A673 (cell line): ENCODE measurements around the gene RPE65. TPM values are rescaled to one million over a fixed set of nuclear protein-coding genes. Genes with fewer than 3 reads are reported as not detected.

Experiments used
- BruUV-seq: library from RNA; stranded (reverse); fragments of 400-500 nt; replicated peaks from 2 replicates; lab custom pipeline; 2021; lab: Mats Ljungman, UMichigan
- CTCF ChIA-PET: fragments of 300-600 bp; sonication (Branson Sonifier 250); formaldehyde crosslinking; loops from one replicate; lab custom pipeline; 2022; ENCODE audit warnings: antibody characterized with exemption; lab: Charles Lee
- POLR2A ChIA-PET: fragments of 300-600 bp; sonication (Branson Sonifier 250); formaldehyde crosslinking; loops from one replicate; lab custom pipeline; 2022; ENCODE audit warnings: antibody characterized with exemption; ENCODE audit not compliant: low non-redundant PET; lab: Charles Lee
- DNase-seq: peaks from one replicate; pipeline ENCODE4 v3.0.0-alpha.2; 2015; ENCODE audit warnings: low spot score
- H3K27ac ChIP-seq: fragments of 200-600 bp; sonication (generic); 2 replicates; pipeline ENCODE4 v1.5.1; 2016; ENCODE audit warnings: mixed run types, low read depth, mild to moderate bottlenecking, mixed read lengths, antibody characterized with exemption, low read length; ENCODE audit not compliant: poor library complexity, severe bottlenecking
- H3K27me3 ChIP-seq: fragments of 200-600 bp; sonication (generic); replicated peaks from 2 replicates; pipeline ENCODE4 v1.6.1; 2017; ENCODE audit warnings: mixed run types, low read depth, mild to moderate bottlenecking, mixed read lengths, antibody characterized with exemption, low read length; ENCODE audit not compliant: insufficient read depth, poor library complexity
- H3K36me3 ChIP-seq: fragments of 200-600 bp; sonication (generic); 2 replicates; pipeline ENCODE4 v1.6.1; 2016; ENCODE audit warnings: mixed run types, mild to moderate bottlenecking, mixed read lengths, antibody characterized with exemption, low read length; ENCODE audit not compliant: insufficient read depth, poor library complexity, severe bottlenecking
- H3K4me1 ChIP-seq: fragments of 200-600 bp; sonication (generic); 2 replicates; pipeline ENCODE4 v1.6.1; 2017; ENCODE audit warnings: mixed run types, mild to moderate bottlenecking, mixed read lengths, antibody characterized with exemption, low read length; ENCODE audit not compliant: insufficient read depth, poor library complexity, severe bottlenecking
- H3K4me3 ChIP-seq: fragments of 200-600 bp; sonication (generic); 2 replicates; pipeline ENCODE4 v1.5.1; 2016; ENCODE audit warnings: low read depth, mixed run types, mild to moderate bottlenecking, mixed read lengths, low read length; ENCODE audit not compliant: poor library complexity, severe bottlenecking
- H3K9me3 ChIP-seq: fragments of 200-600 bp; sonication (generic); 2 replicates; pipeline ENCODE4 v1.6.1; 2016; ENCODE audit warnings: mixed run types, low read depth, mild to moderate bottlenecking, mixed read lengths, antibody characterized with exemption, low read length; ENCODE audit not compliant: poor library complexity, severe bottlenecking
- EZH2 ChIP-seq: fragments of 200-600 bp; sonication (generic); IDR thresholded peaks from 2 replicates; pipeline ENCODE4 v1.6.1; 2017; ENCODE audit warnings: borderline replicate concordance, low read depth, mild to moderate bottlenecking, mixed read lengths, antibody characterized with exemption, low read length; ENCODE audit not compliant: poor library complexity, severe bottlenecking
- intact Hi-C: fragments of 100-400 bp; cut with micrococcal nuclease; formaldehyde crosslinking; loops from one replicate; pipeline ENCODE4 v1.10.0; 2022; ENCODE audit not compliant: unreplicated experiment
- total RNA-seq: library from RNA; stranded (reverse); gene quantifications from 2 replicates; pipeline ENCODE4 v1.2.3, GENCODE V29; 2021
- TF ChIP-seq, protein P1 (sequence below): fragments of 300-800, 200-600 bp; sonication (generic); conservative IDR thresholded peaks from 2 replicates; pipeline ENCODE4 v1.5.1; 2017; ENCODE audit warnings: low read depth, mild to moderate bottlenecking, antibody characterized with exemption, low read length, moderate library complexity, mixed read lengths

RPE65 gene
- total RNA-seq, 1 experiment from 2014 or later = not detected

DNA sequence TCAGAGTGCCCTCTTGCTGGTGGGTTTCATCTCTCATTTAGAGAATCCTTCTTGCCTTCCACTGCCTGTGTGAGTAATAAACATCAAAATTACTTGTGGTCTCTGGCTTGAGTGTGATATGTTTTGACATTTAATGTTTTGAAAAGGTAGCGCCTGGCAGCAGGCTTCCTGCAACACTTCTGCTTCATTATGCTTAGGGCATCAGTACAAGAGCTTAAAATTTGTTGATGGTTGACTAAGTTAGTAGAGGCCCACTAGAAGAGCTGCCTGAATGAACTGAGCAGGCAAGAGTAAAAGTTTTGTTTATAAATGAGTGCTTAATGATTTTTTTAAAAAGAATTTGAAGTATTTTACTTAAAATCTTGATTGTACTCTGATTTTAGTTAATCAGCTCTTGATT is 6.4 kb upstream of the RPE65 start:
- POLR2A ChIA-PET = no interaction called here
- no peak for DNase-seq
- no peaks in the 10 kb centered on the region for H3K36me3 ChIP-seq
- BruUV-seq = no TSS peak
- H3K27me3 ChIP-seq = no peaks in the 10 kb centered on the region
- H3K9me3 ChIP-seq = no peaks in the 10 kb centered on the region
- TF ChIP-seq, protein P1, sequence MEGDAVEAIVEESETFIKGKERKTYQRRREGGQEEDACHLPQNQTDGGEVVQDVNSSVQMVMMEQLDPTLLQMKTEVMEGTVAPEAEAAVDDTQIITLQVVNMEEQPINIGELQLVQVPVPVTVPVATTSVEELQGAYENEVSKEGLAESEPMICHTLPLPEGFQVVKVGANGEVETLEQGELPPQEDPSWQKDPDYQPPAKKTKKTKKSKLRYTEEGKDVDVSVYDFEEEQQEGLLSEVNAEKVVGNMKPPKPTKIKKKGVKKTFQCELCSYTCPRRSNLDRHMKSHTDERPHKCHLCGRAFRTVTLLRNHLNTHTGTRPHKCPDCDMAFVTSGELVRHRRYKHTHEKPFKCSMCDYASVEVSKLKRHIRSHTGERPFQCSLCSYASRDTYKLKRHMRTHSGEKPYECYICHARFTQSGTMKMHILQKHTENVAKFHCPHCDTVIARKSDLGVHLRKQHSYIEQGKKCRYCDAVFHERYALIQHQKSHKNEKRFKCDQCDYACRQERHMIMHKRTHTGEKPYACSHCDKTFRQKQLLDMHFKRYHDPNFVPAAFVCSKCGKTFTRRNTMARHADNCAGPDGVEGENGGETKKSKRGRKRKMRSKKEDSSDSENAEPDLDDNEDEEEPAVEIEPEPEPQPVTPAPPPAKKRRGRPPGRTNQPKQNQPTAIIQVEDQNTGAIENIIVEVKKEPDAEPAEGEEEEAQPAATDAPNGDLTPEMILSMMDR = no peak
- TF ChIP-seq EZH2 = no peak
- CTCF ChIA-PET = no interaction called here
- no peak overlapping the region for H3K4me3 ChIP-seq
- H3K4me1 ChIP-seq = no peaks in the 10 kb centered on the region
- intact Hi-C loops = no loop called here
- no peak overlapping the region for H3K27ac ChIP-seq

DNA sequence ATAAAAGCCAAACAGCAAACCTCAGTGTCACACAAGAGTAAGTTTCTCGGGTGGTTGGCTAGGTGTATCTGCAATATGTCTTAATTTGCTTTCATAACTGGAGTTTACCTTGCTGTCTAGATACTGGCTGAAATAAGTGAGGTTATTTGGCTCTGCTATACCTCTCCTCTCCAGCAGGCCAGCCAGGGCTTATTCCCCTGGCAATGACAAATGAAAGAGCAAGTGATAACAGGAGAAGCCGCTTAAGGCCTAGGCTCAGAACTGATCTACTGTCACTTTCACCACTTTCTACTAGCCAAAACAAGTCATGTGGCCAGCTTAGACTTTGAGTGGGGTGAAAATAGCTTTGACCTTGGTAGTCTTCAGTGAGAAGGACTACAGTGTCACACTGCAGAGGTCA is 4.8 kb upstream of the RPE65 start:
- Histone ChIP-seq H3K9me3 (no peaks in the 10 kb centered on the region), H3K4me1 (peaks cover 5% of the 10 kb centered on the region), H3K27ac (no peak overlapping the region), H3K27me3 (no peaks in the 10 kb centered on the region), H3K36me3 (no peaks in the 10 kb centered on the region), H3K4me3 (no peak overlapping the region)
- no peak for TF ChIP-seq EZH2
- TF ChIP-seq, protein P1 = no peak
- CTCF ChIA-PET = no interaction called here
- BruUV-seq = no TSS peak
- intact Hi-C loops = no loop called here
- POLR2A ChIA-PET = no interaction called here
- DNase-seq = no peak

DNA sequence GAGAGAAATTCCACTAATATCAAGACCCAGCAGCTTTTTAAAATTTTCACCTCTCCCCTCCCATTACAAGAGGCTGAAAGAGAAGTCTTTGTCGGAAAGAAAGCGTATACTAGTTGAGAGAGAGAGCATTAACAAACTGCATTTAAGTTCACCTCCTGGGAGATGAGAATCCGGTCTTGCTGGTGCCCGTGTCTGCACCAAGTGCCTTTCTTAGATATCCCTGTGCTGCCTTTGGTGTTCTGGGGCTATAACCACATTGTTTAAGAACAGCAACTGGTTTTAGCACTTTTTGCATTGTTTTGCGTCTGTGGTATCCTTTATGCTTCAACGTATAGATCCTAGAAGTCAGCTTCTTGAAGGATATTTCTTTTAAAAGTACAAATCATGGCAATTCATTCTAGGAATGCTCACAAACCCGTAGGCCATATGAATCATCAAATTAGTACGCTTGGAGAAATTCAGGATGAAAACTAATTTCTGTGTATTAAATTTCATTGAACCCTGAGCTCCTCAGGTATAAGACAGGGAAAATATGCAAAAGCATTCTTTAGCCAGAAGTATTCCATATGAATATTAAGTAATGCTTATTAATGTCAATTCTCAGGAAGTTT is 3.4 kb upstream of the RPE65 start:
- BruUV-seq = no TSS peak
- Histone ChIP-seq H3K9me3 (no peaks in the 10 kb centered on the region), H3K27me3 (no peaks in the 10 kb centered on the region), H3K36me3 (no peaks in the 10 kb centered on the region), H3K4me3 (no peak overlapping the region), H3K4me1 (peaks cover 8% of the 10 kb centered on the region), H3K27ac (no peak overlapping the region)
- CTCF ChIA-PET = no interaction called here
- TF ChIP-seq EZH2 = no peak
- intact Hi-C loops = no loop called here
- POLR2A ChIA-PET = no interaction called here
- no peak for DNase-seq

DNA sequence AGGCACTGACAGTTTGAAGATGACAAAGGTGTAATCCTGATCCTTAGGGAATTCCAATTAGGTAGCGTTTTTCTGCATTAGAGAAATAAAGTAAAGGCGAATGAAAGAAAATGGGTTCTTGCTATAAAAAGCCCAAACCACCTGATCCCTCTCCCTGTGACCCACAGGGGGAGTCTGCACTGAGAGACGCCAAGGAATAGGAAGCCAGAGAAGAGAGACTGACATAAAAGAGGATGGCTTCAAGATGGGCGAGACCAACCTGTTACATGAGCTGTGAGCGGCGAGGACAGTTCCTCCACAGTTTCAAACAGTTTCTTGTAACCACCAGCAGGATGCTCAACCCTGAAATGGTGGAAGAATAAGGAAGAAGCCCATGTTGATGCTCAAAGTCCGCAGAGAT is 1.4 kb downstream of the RPE65 start:
- Histone ChIP-seq H3K27me3 (no peaks in the 10 kb centered on the region), H3K27ac (no peak overlapping the region), H3K4me1 (peaks cover 8% of the 10 kb centered on the region), H3K4me3 (no peak overlapping the region), H3K36me3 (no peaks in the 10 kb centered on the region), H3K9me3 (no peaks in the 10 kb centered on the region)
- intact Hi-C loops = loop anchor here (10.0 kb wide), 1 partner anchor 594 kb away; no protein-coding TSS in a partner anchor
- CTCF ChIA-PET = no interaction called here
- no TSS peak for BruUV-seq
- TF ChIP-seq, protein P1 = 0 out of 2 replicates have a peak, but pooled peaks have one; percentile 12
- TF ChIP-seq EZH2 = no peak
- DNase-seq = peak; percentile 10
- POLR2A ChIA-PET = no interaction called here
